Endothelial cell of umbilical vein (primary cell): Measurements from ENCODE around the gene STPG4. TPM values are rescaled to one million over a fixed set of nuclear protein-coding genes. Genes with fewer than 3 reads are reported as not detected.

Experiments used
- BruUV-seq: library from RNA; stranded (reverse); fragments of 400-500 nt; replicated peaks from 2 replicates; lab custom pipeline; 2021; lab: Mats Ljungman, UMichigan
- CTCF ChIA-PET: fragments of 300-600, 350-600 bp; sonication (Branson Sonifier 250); formaldehyde crosslinking; loops from one replicate; lab custom pipeline; 2021; ENCODE audit warnings: antibody characterized with exemption, inconsistent platforms; lab: Charles Lee
- POLR2A ChIA-PET: fragments of 300-600, 350-600 bp; sonication (Branson Sonifier 250); formaldehyde crosslinking; loops from one replicate; lab custom pipeline; 2021; ENCODE audit warnings: antibody characterized with exemption, inconsistent platforms; lab: Charles Lee
- DNase-seq: peaks from one replicate; pipeline ENCODE4 v3.0.0-alpha.2; 2011; ENCODE audit warnings: low read depth, low spot score
- FAIRE-seq: peaks from 2 replicates; lab custom pipeline; 2011; peaks lifted over from hg19 to GRCh38; lab: Jason Lieb, UNC
- H2AFZ ChIP-seq: 2 replicates; pipeline ENCODE4 v1.6.0; 2012; ENCODE audit warnings: low read depth, low read length, control low read depth, inconsistent platforms
- H3K27ac ChIP-seq: 2 replicates; pipeline ENCODE4 v1.5.1; 2011; ENCODE audit warnings: low read depth, mild to moderate bottlenecking, control low read depth, low read length, moderate library complexity; ENCODE audit not compliant: insufficient read depth
- H3K27me3 ChIP-seq, 2 experiments: 2 replicates each; pipeline versions ENCODE4 v1.6.0 to v1.6.1; 2011; ENCODE audit warnings: low read length in 2 of 2, mixed read lengths in 1 of 2; ENCODE audit not compliant: control insufficient read depth in 2 of 2, insufficient read depth in 2 of 2
- H3K36me3 ChIP-seq, 2 experiments: 2 replicates in 1 of 2; 3 replicates in 1 of 2; pipeline ENCODE4 v1.5.1; 2011; ENCODE audit warnings: low read length in 2 of 2, mild to moderate bottlenecking in 1 of 2, moderate library complexity in 1 of 2; ENCODE audit not compliant: control insufficient read depth in 2 of 2, insufficient read depth in 2 of 2; ENCODE audit errors: extremely low read depth in 1 of 2
- H3K4me1 ChIP-seq: 3 replicates; pipeline ENCODE4 v1.5.1; 2011; ENCODE audit warnings: mild to moderate bottlenecking, low read length; ENCODE audit not compliant: control insufficient read depth, insufficient read depth; ENCODE audit errors: extremely low read depth
- H3K4me2 ChIP-seq: 2 replicates; pipeline ENCODE4 v1.6.1; 2011; ENCODE audit warnings: low read length, control low read depth, mixed read lengths; ENCODE audit not compliant: insufficient read depth
- H3K4me3 ChIP-seq, 3 experiments: fragments of 200-600 bp in 1 of 3; sonication (generic), shearing (Covaris generic) in 1 of 3; replicated peaks in 1 of 3; 2 replicates each; pipeline ENCODE4 v1.5.1; 2011 to 2016; ENCODE audit warnings: control low read depth in 3 of 3, low read length in 3 of 3, mild to moderate bottlenecking in 2 of 3, inconsistent platforms in 1 of 3, low read depth in 1 of 3, moderate library complexity in 1 of 3; ENCODE audit not compliant: insufficient read depth in 1 of 3
- H3K79me2 ChIP-seq: 2 replicates; pipeline ENCODE4 v1.6.0; 2012; ENCODE audit warnings: low read length, inconsistent platforms; ENCODE audit not compliant: control insufficient read depth, insufficient read depth
- H3K9ac ChIP-seq: replicated peaks from 2 replicates; pipeline ENCODE3; 2011; ENCODE audit warnings: low read length, control low read depth; ENCODE audit not compliant: insufficient read depth; ENCODE audit errors: extremely low read depth
- H3K9me1 ChIP-seq: replicated peaks from 3 replicates; pipeline ENCODE4 v1.6.0; 2011; ENCODE audit warnings: mild to moderate bottlenecking, low read length; ENCODE audit not compliant: control insufficient read depth, insufficient read depth; ENCODE audit errors: extremely low read depth
- H3K9me3 ChIP-seq: replicated peaks from 2 replicates; pipeline ENCODE4 v1.5.1; 2012; ENCODE audit warnings: low read length, inconsistent platforms; ENCODE audit not compliant: control insufficient read depth, insufficient read depth
- H4K20me1 ChIP-seq: replicated peaks from 2 replicates; pipeline ENCODE3; 2011; ENCODE audit warnings: mild to moderate bottlenecking, low read length; ENCODE audit not compliant: control insufficient read depth, insufficient read depth; ENCODE audit errors: extremely low read depth
- EZH2 ChIP-seq: IDR thresholded peaks from 2 replicates; pipeline ENCODE4 v1.6.1; 2012; ENCODE audit warnings: borderline replicate concordance, low read depth, mild to moderate bottlenecking, moderate library complexity, low read length, inconsistent platforms; ENCODE audit not compliant: severe bottlenecking
- FOS ChIP-seq: IDR thresholded peaks from 2 replicates; pipeline ENCODE4 v1.6.1; 2011; ENCODE audit warnings: mild to moderate bottlenecking, low read length, moderate library complexity, borderline replicate concordance; ENCODE audit not compliant: insufficient read depth
- GATA2 ChIP-seq: IDR thresholded peaks from 2 replicates; pipeline ENCODE4 v1.7.0; 2011; ENCODE audit warnings: low read depth, mild to moderate bottlenecking, moderate library complexity, mixed read lengths, low read length; ENCODE audit not compliant: insufficient read length, insufficient read depth
- JUN ChIP-seq: IDR thresholded peaks from 2 replicates; pipeline ENCODE4 v1.6.1; 2011; ENCODE audit warnings: borderline replicate concordance, low read depth; ENCODE audit not compliant: insufficient read length, insufficient read depth
- MYC ChIP-seq: IDR thresholded peaks from one replicate; pipeline ENCODE4 v1.6.1; 2011; ENCODE audit warnings: mild to moderate bottlenecking, low read depth, low read length
- POLR2AphosphoS5 ChIP-seq: IDR thresholded peaks from 2 replicates; pipeline ENCODE4 v1.6.1; 2012; ENCODE audit warnings: low read depth, mild to moderate bottlenecking, control low read depth, low read length, moderate library complexity; ENCODE audit not compliant: insufficient read depth
- dilution Hi-C: fragments of 300-500 bp; cut with MboI; formaldehyde crosslinking; loops from one replicate; pipeline ENCODE4 v1.15.0; 2019; ENCODE audit warnings: low sequenced_read_pairs; ENCODE audit not compliant: extremely low pct_ligation_motif_present
- intact Hi-C: fragments of 100-400 bp; cut with micrococcal nuclease; formaldehyde crosslinking; loops from one replicate; pipeline ENCODE4 v1.10.0; 2022
- polyA plus RNA-seq, 4 experiments: library from polyadenylated mRNA; depleted of rRNA in 3 of 4; stranded (reverse) in 3 of 4; unstranded in 1 of 4; fragments of >200 nt; gene quantifications; 2 replicates each; pipeline versions ENCODE4 v1.2.1 to v1.2.3, GENCODE V29; 2011 to 2012; ENCODE audit warnings: missing spikeins in 1 of 4
- total RNA-seq: library from RNA; stranded (reverse); gene quantifications from 2 replicates; pipeline ENCODE4 v1.2.3, GENCODE V29; 2021
- TF ChIP-seq, protein P1 (sequence below): IDR thresholded peaks from 2 replicates; pipeline ENCODE4 v1.6.1; 2011; ENCODE audit not compliant: insufficient read depth, insufficient read length
- TF ChIP-seq, protein P2 (sequence below), 2 donors: IDR thresholded peaks; 1 replicate in 1 of 2; 2 replicates in 1 of 2; pipeline ENCODE4 v1.5.1; 2011; ENCODE audit warnings: low read length in 2 of 2, mild to moderate bottlenecking in 2 of 2, moderate library complexity in 2 of 2, control low read depth in 1 of 2, inconsistent platforms in 1 of 2, low read depth in 1 of 2; ENCODE audit not compliant: insufficient read depth in 1 of 2; ENCODE audit errors: extremely low read depth in 1 of 2

Gene STPG4
- total and polyA plus RNA-seq, 2 donors (not counting 3 experiments of a cell fraction or from before 2014, with no cell fraction given), result 0.53 TPM; not detected in 1

GRCh38 chr2:47118581-47118980 lies 36.5 kb downstream of the STPG4 start:
- dilution Hi-C loops, result no loop called here
- Histone ChIP-seq H3K4me1 (peaks cover 19% of the 10 kb centered on the region), H3K9me1 (no peaks in the 10 kb centered on the region), H3K27ac (peak overlapping the region; percentile 5), H3K9ac (no peak overlapping the region), H4K20me1 (no peaks in the 10 kb centered on the region), H3K4me3 (no peak overlapping the region), H3K27me3 (no peaks in the 10 kb centered on the region), H3K79me2 (no peaks in the 10 kb centered on the region), H3K4me2 (peak overlapping the region; percentile 67), H3K36me3 (no peaks in the 10 kb centered on the region), H2AFZ (peak overlapping the region; percentile 39), H3K9me3 (no peaks in the 10 kb centered on the region)
- no peak for FAIRE-seq
- ChIA-PET POLR2A (interaction anchor here (0.8 kb wide), 1 partner anchor 42 kb away, joined by 3 read pairs; no protein-coding TSS in a partner anchor), CTCF (interaction anchor here (1.4 kb wide), 1 partner anchor 9 kb away, joined by 3 read pairs; no protein-coding TSS in a partner anchor)
- intact Hi-C loops, result no loop called here
- TF ChIP-seq POLR2AphosphoS5 (no peak), FOS (no peak), EZH2 (no peak), MYC (no peak), JUN (no peak)
- TF ChIP-seq, protein P1, sequence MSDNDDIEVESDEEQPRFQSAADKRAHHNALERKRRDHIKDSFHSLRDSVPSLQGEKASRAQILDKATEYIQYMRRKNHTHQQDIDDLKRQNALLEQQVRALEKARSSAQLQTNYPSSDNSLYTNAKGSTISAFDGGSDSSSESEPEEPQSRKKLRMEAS, result no peak
- DNase-seq, result no peak
- BruUV-seq, result no TSS peak

GRCh38 chr2:47112665-47113435 lies 42.3 kb downstream of the STPG4 start:
- Histone ChIP-seq H3K9ac (no peak overlapping the region), H3K27me3 (no peaks in the 10 kb centered on the region), H3K4me2 (no peak overlapping the region), H3K4me3 (no peak overlapping the region), H3K4me1 (no peaks in the 10 kb centered on the region), H3K9me3 (no peaks in the 10 kb centered on the region), H3K9me1 (no peaks in the 10 kb centered on the region), H3K79me2 (no peaks in the 10 kb centered on the region), H3K27ac (no peak overlapping the region), H3K36me3 (no peaks in the 10 kb centered on the region), H2AFZ (no peak overlapping the region), H4K20me1 (no peaks in the 10 kb centered on the region)
- CTCF ChIA-PET, result interaction anchor here (1.2 kb wide), 1 partner anchor 27 kb away, joined by 3 read pairs; no protein-coding TSS in a partner anchor
- TF ChIP-seq, protein P1, result no peak
- no peak for TF ChIP-seq MYC
- TF ChIP-seq FOS, result no peak
- TF ChIP-seq EZH2, result no peak
- TF ChIP-seq POLR2AphosphoS5, result no peak
- no peak for TF ChIP-seq GATA2
- TF ChIP-seq, protein P2, sequence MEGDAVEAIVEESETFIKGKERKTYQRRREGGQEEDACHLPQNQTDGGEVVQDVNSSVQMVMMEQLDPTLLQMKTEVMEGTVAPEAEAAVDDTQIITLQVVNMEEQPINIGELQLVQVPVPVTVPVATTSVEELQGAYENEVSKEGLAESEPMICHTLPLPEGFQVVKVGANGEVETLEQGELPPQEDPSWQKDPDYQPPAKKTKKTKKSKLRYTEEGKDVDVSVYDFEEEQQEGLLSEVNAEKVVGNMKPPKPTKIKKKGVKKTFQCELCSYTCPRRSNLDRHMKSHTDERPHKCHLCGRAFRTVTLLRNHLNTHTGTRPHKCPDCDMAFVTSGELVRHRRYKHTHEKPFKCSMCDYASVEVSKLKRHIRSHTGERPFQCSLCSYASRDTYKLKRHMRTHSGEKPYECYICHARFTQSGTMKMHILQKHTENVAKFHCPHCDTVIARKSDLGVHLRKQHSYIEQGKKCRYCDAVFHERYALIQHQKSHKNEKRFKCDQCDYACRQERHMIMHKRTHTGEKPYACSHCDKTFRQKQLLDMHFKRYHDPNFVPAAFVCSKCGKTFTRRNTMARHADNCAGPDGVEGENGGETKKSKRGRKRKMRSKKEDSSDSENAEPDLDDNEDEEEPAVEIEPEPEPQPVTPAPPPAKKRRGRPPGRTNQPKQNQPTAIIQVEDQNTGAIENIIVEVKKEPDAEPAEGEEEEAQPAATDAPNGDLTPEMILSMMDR (IDR thresholded peaks at IDR 0.05; ENCODE audit: extremely low read depth in 1 of 2, insufficient read depth in 1 of 2, low read depth in 1 of 2, low read length in 2 of 2), result no peak
- BruUV-seq, result no TSS peak
- no peak for DNase-seq
- POLR2A ChIA-PET, result no interaction called here
- FAIRE-seq, result no peak
- dilution Hi-C loops (no loop called here), intact Hi-C loops (no loop called here)
